Measurements from ENCODE around the gene TMEM108.

TMEM108 gene

GRCh38 chr3:133152681-133153220 is 114.6 kb downstream of the TMEM108 start:
- TF ChIP-seq GATA3 (IDR thresholded peaks at IDR 0.05; ENCODE audit: low read depth, low read length): no peak
- no peak for TF ChIP-seq GATA2 (IDR thresholded peaks at IDR 0.05; ENCODE audit: low read depth, low read length)

GRCh38 chr3:133153382-133153781 is 115.2 kb downstream of the TMEM108 start:
- TF ChIP-seq GATA3 (IDR thresholded peaks at IDR 0.05; ENCODE audit: low read depth, low read length) (no peak), GATA2 (IDR thresholded peaks at IDR 0.05; ENCODE audit: low read depth, low read length) (no peak)

- TF ChIP-seq GATA3 (IDR thresholded peaks at IDR 0.05; ENCODE audit: low read depth, low read length) (no peak), GATA2 (IDR thresholded peaks at IDR 0.05; ENCODE audit: low read depth, low read length) (no peak)
Observed at GRCh38 chr3:133157716-133158115, 119.5 kb downstream of the TMEM108 start.

- TF ChIP-seq GATA2 (IDR thresholded peaks at IDR 0.05; ENCODE audit: low read depth, low read length): no peak
- no peak for TF ChIP-seq GATA3 (IDR thresholded peaks at IDR 0.05; ENCODE audit: low read depth, low read length)
Observed at GRCh38 chr3:133158686-133159085, 120.5 kb downstream of the TMEM108 start.

DNA sequence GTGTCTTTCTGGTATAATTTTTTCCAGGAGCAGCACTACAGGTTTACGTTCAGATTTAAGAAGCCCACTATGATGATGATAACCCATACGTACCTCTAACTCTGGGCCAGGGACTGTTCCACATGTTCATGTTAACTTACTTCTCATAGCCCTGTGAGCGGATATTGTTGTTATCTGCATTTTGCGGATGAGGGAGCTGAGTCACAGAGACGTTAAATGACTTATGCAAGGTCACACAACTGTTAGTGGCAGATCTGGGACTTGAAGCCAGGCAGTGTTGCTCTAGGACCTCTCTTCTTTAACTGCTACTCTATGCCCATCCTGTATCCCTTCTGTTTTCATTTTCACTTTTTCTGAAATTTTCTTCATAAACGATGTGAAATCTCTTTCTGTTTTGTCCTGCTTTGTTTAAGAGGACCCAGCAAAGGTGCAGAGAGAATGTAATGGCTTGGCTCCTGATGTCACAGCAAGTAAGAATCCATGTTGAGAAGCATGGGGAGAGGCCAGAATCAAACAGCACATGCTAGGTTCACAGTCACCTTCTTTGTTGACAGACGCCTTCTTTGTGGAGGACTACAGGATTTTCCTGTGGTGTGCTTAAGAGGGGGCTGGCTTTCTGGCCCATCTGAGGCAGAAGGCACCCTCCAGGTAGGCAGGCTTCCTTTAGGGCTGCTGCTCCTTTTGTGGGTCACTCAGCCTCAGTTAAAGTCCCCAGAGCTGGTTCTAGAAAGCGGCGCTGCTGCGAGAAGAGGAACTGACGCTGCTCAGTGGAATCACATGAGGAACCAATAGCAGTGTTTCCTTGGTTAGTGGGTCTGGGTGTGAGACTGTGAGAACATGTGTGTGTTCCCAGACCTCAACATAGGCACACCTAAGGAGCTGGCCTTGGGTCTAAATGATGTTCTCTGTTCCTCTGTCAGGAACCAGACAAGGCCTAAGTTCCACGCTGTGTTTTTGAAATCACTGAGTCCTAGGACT is 121.6 kb downstream of the TMEM108 start:
- TF ChIP-seq GATA3 (IDR thresholded peaks at IDR 0.05; ENCODE audit: low read depth, low read length) (no peak), GATA2 (IDR thresholded peaks at IDR 0.05; ENCODE audit: low read depth, low read length) (no peak)

- TF ChIP-seq GATA2 (IDR thresholded peaks at IDR 0.05; ENCODE audit: low read depth, low read length): no peak
Observed at GRCh38 chr3:133161656-133162055, 123.5 kb downstream of the TMEM108 start.

GRCh38 chr3:133162265-133162664 is 124.1 kb downstream of the TMEM108 start:
- TF ChIP-seq GATA3 (IDR thresholded peaks at IDR 0.05; ENCODE audit: low read depth, low read length): no peak

DNA sequence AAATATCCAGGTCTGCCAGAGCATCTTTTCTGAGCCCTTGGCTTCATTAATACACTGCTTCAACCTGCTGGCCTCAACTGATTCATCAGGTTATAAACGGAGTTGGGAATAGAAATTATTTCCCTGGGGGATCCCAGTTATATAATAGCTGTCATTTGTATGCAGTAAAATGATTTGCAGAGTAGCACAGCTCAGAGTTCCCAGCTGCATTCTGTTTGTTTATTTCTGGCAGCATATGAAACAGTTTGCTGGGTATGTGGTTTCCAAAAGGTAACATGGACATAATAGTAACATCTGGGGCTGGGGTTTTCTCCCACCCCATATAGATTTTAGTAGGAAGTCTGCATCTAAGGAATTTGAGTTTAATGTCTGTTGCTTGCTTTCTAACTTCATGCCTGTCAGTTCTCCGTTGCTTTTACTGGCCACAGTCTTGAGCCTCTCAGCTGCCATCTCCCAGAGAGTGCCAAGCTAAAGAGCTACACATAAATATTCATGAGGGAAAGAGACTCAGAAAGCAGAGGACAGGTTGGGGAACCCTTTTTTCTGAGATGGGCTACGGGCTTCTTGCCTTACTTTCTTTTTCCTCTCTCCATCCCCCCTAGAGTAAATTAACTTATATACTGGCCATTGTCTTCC is 124.6 kb downstream of the TMEM108 start:
- TF ChIP-seq GATA3 (IDR thresholded peaks at IDR 0.05; ENCODE audit: low read depth, low read length) (no peak), GATA2 (IDR thresholded peaks at IDR 0.05; ENCODE audit: low read depth, low read length) (no peak)

- no peak for TF ChIP-seq GATA3 (IDR thresholded peaks at IDR 0.05; ENCODE audit: low read depth, low read length)
- no peak for TF ChIP-seq GATA2 (IDR thresholded peaks at IDR 0.05; ENCODE audit: low read depth, low read length)
Observed at GRCh38 chr3:133167340-133168024, 129.3 kb downstream of the TMEM108 start.

- no peak for TF ChIP-seq GATA2 (IDR thresholded peaks at IDR 0.05; ENCODE audit: low read depth, low read length)
- no peak for TF ChIP-seq GATA3 (IDR thresholded peaks at IDR 0.05; ENCODE audit: low read depth, low read length)
Observed at GRCh38 chr3:133168025-133168401, 129.8 kb downstream of the TMEM108 start.

DNA sequence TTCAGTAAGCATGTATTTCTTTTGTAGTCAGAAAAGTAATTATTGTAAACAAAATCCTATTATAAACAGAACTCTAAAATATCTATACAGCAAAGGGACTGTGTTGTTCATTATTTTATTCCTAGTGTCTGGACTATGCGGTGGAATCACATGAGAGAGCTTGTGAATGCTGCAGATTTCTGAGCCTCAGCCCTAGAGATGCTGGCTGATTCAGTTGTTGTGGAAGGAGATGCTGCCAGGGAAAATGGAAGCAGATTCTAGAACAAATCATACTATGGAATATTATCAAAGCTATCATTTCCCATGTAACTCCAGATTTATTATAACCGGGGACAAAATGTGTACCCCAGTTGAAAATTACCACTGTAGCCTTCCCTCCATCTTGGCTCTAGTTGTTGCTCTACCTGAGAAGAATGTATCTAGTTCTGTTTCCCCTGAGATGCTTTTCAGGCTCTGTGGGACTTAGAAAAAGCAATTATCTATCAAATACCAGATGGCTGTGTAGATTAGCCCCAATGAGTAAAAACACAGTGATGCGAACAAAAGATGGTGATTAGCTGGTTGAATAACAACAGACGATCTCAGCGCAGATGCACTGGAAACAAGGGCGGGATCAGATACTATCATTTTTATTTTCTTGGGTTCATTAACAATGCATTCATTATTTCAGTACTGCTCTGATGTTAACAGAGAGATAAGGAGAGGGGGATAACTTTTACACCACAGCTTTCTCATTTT is 131.3 kb downstream of the TMEM108 start:
- TF ChIP-seq GATA2 (IDR thresholded peaks at IDR 0.05; ENCODE audit: low read depth, low read length) (peak; percentile 75), GATA3 (IDR thresholded peaks at IDR 0.05; ENCODE audit: low read depth, low read length) (peak; percentile 82)

DNA sequence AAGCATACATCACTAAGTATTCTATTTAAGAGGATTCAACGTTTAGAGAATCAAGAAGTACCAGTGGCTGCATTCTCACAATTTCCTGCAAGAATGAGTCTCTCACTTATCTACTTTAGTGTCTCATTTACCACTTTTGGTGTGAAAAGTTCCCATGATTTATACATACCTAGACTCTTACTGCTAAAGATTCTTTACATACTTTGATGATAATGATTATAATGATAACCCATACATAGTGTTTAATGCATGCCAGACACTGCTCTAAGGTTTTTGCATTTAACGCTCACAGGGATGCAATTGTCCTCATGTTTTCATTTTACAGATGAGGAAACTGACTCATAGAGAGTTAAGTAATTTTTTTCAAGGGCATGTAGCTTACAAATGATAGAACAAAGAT is 133.6 kb downstream of the TMEM108 start:
- no peak for TF ChIP-seq GATA3 (IDR thresholded peaks at IDR 0.05; ENCODE audit: low read depth, low read length)

DNA sequence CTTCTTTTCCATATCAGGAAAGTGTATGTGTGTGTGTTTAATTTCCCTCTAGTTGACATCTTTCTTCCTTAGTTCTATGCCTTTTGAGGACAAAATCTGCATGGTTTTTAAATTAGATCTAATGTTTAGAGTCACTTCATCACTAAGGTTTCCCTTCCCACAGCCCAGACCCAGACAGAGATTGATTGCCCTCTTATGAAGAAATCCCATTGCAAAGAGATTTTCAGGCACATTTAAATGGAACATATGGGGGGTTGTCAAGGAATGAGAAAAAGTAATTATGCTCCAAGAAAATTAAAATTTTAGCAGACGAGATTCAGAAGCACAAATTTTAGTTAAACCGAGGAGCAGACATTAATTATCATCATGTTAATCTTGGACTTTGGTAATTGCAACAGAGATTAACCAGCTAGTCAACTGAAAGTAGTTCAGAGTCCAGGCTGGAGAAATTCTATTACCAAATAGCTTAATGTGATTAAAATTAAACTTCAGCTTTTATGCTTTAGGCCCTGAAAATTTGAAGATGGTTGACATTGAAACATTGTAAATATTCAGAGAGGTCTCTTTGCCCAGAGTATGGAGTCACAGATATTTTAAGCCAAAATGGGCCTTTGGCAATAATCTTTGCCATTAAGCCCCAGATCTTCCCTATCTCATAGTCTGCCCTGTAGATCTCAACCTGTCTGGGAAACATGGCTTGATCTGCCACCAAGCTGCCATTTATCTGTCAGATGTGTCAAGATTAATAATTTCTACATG is 143.4 kb downstream of the TMEM108 start:
- TF ChIP-seq GATA3 (IDR thresholded peaks at IDR 0.05; ENCODE audit: low read depth, low read length) (no peak), GATA2 (IDR thresholded peaks at IDR 0.05; ENCODE audit: low read depth, low read length) (0 out of 2 replicates have a peak, but pooled peaks have one; percentile 21)

Data from SH-SY5Y (cell line).